Body of pancreas (tissue), 4 donors: ENCODE results near the gene SH3BP4.

ENCODE experiments used
- POLR2A ChIP-seq, 3 donors: fragments of 450-650 bp; IDR thresholded peaks; one replicate each; pipeline ENCODE4 v1.6.1; 2016; ENCODE audit warnings: antibody characterized with exemption in 3 of 3, mild to moderate bottlenecking in 2 of 3
- TF ChIP-seq, protein P1 (sequence below), 7 experiments: fragments of 450-650 bp in 4 of 7; fragments of 200-600 bp in 3 of 7; sonication (generic) in 3 of 7; IDR thresholded peaks; one replicate each; pipeline ENCODE4 v1.5.1; 2016 to 2019; ENCODE audit warnings: antibody characterized with exemption in 7 of 7

DNA sequence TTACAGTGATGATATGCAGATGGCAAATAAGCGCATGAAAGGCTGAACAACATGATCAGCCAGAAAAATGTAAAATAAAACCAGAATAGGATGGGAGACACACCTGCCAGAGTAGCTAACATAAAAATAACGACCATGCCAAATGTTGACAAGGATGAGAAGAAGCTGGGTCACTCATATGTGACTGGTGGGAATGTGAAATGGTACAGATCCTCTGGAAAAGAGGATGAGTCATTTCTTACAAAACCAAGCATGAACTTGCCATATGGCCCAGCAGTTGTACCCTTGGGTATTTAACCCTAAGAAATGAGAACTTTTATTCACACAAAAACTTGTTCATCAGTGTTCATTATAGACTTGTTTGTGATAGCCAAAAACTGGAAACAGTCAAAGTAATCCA is 143.8 kb downstream of the SH3BP4 start:
- TF ChIP-seq, protein P1, sequence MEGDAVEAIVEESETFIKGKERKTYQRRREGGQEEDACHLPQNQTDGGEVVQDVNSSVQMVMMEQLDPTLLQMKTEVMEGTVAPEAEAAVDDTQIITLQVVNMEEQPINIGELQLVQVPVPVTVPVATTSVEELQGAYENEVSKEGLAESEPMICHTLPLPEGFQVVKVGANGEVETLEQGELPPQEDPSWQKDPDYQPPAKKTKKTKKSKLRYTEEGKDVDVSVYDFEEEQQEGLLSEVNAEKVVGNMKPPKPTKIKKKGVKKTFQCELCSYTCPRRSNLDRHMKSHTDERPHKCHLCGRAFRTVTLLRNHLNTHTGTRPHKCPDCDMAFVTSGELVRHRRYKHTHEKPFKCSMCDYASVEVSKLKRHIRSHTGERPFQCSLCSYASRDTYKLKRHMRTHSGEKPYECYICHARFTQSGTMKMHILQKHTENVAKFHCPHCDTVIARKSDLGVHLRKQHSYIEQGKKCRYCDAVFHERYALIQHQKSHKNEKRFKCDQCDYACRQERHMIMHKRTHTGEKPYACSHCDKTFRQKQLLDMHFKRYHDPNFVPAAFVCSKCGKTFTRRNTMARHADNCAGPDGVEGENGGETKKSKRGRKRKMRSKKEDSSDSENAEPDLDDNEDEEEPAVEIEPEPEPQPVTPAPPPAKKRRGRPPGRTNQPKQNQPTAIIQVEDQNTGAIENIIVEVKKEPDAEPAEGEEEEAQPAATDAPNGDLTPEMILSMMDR (IDR thresholded peaks at IDR 0.05): no peak
- no peak for TF ChIP-seq POLR2A (IDR thresholded peaks at IDR 0.05)
